ENCODE results near the gene SUSD1. TPM values are rescaled to one million over a fixed set of nuclear protein-coding genes. Genes with fewer than 3 reads are reported as not detected.

The SUSD1 gene
- total RNA-seq, 1 donor from 2014 or later: 7.6 TPM

GRCh38 chr9:112015736-112016135, 159.4 kb downstream of the SUSD1 start:
- H3K27ac Mint-ChIP-seq: no peak overlapping the region
- peaks cover 22% of the 10 kb centered on the region for H3K4me1 Mint-ChIP-seq (ENCODE audit: low read depth)
- H3K36me3 Mint-ChIP-seq (ENCODE audit: low read depth): no peaks in the 10 kb centered on the region
- peaks cover 32% of the 10 kb centered on the region for H3K27me3 Mint-ChIP-seq (ENCODE audit: low read depth)
- no peaks in the 10 kb centered on the region for H3K9me3 Mint-ChIP-seq
- intact Hi-C loops (cut with micrococcal nuclease): no loop called here
- H3K4me3 Mint-ChIP-seq (ENCODE audit: low read depth): no peak overlapping the region
- DNase-seq (ENCODE audit: low spot score): no peak

DNA sequence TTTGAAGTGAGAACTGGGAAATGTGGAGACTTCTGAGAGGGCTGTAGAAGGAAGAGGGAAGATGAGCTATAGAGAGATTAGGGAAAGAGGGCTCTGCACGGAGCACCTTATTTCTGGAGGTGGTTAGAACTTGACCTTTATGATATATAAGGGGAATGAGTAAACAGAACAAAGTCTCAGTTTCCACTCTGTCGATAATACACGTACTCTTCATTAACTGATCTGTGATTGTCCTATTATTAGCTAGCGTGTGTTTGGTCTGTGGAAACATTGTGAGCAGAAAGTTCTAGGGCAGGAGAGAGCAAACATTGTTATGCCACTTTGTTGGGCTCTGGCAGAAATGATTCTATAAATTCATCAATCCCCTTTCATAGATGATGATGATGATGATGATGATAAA, 159.9 kb downstream of the SUSD1 start:
- H3K4me1 Mint-ChIP-seq (ENCODE audit: low read depth): peaks cover 20% of the 10 kb centered on the region
- no peak for DNase-seq (ENCODE audit: low spot score)
- H3K9me3 Mint-ChIP-seq: no peaks in the 10 kb centered on the region
- intact Hi-C loops (cut with micrococcal nuclease): no loop called here
- H3K36me3 Mint-ChIP-seq (ENCODE audit: low read depth): no peaks in the 10 kb centered on the region
- H3K27me3 Mint-ChIP-seq (ENCODE audit: low read depth): peaks cover 35% of the 10 kb centered on the region
- no peak overlapping the region for H3K4me3 Mint-ChIP-seq (ENCODE audit: low read depth)
- H3K27ac Mint-ChIP-seq: no peak overlapping the region

GRCh38 chr9:112013266-112013665, 161.8 kb downstream of the SUSD1 start:
- Mint-ChIP-seq H3K4me3 (ENCODE audit: low read depth) (no peak overlapping the region), H3K27ac (no peak overlapping the region), H3K4me1 (ENCODE audit: low read depth) (peaks cover 18% of the 10 kb centered on the region), H3K9me3 (no peaks in the 10 kb centered on the region), H3K27me3 (ENCODE audit: low read depth) (peaks cover 41% of the 10 kb centered on the region), H3K36me3 (ENCODE audit: low read depth) (no peaks in the 10 kb centered on the region)
- no peak for DNase-seq (ENCODE audit: low spot score)
- intact Hi-C loops (cut with micrococcal nuclease): loop anchor here (2.0 kb wide), 1 partner anchor 16 kb away; no protein-coding TSS in a partner anchor

DNA sequence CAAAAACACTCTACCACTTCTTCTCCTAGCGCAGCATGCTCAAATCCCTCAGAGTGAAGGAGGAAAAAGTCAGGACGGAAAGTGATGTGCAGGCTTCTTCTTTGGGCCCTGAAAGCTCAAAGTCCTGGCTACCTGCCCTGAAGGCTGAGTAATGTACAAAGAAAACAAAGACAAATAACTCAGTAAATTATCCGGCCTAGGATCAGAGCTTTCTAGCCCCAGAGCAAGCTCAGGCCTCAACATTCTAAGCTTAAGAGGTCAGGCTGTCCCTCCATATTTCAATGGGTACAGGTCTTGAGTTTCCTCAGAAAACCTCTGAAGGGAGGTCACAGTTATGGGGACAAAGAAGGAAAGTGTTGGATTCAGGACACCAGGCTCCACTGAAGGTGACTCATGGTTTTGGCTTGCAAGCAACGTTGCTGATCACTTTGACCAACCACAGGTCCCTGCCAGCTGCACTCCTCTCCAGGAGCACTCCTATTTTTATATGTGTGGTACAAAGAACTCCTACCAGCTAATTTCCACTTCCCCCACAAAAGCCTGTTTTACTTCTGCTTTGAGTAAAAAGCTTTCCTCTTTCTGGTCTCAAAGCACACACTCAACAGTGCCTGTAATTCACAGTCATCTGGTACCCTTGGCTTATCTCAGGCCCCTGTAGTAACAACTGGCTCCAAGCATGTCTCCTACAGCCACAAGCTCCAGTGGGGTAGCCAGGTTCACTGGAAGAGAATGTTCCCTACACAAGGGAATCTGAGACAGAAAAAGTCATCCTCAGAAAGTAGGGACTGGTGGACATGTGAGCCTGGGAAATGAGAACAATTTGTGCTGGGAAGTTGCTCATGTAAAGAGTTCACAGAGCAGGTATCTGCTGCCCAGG, 162.8 kb downstream of the SUSD1 start:
- Mint-ChIP-seq H3K36me3 (ENCODE audit: low read depth) (no peaks in the 10 kb centered on the region), H3K27me3 (ENCODE audit: low read depth) (peaks cover 49% of the 10 kb centered on the region), H3K27ac (no peak overlapping the region), H3K9me3 (no peaks in the 10 kb centered on the region), H3K4me3 (ENCODE audit: low read depth) (no peak overlapping the region), H3K4me1 (ENCODE audit: low read depth) (peaks cover 22% of the 10 kb centered on the region)
- DNase-seq (ENCODE audit: low spot score): no peak
- intact Hi-C loops (cut with micrococcal nuclease): loop anchor here (1.0 to 2.0 kb wide), 4 partner anchors 17 to 96 kb away; no protein-coding TSS in a partner anchor

GRCh38 chr9:112011051-112011620, 164.0 kb downstream of the SUSD1 start:
- Mint-ChIP-seq H3K9me3 (no peaks in the 10 kb centered on the region), H3K27me3 (ENCODE audit: low read depth) (peaks cover 40% of the 10 kb centered on the region), H3K36me3 (ENCODE audit: low read depth) (no peaks in the 10 kb centered on the region), H3K4me3 (ENCODE audit: low read depth) (no peak overlapping the region), H3K27ac (no peak overlapping the region), H3K4me1 (ENCODE audit: low read depth) (peaks cover 22% of the 10 kb centered on the region)
- intact Hi-C loops (cut with micrococcal nuclease): no loop called here
- DNase-seq (ENCODE audit: low spot score): no peak

GRCh38 chr9:112010537-112010936, 164.6 kb downstream of the SUSD1 start:
- Mint-ChIP-seq H3K4me3 (ENCODE audit: low read depth) (no peak overlapping the region), H3K4me1 (ENCODE audit: low read depth) (peaks cover 22% of the 10 kb centered on the region), H3K36me3 (ENCODE audit: low read depth) (no peaks in the 10 kb centered on the region), H3K9me3 (no peaks in the 10 kb centered on the region), H3K27me3 (ENCODE audit: low read depth) (peaks cover 38% of the 10 kb centered on the region), H3K27ac (no peak overlapping the region)
- intact Hi-C loops (cut with micrococcal nuclease): no loop called here
- no peak for DNase-seq (ENCODE audit: low spot score)

DNA sequence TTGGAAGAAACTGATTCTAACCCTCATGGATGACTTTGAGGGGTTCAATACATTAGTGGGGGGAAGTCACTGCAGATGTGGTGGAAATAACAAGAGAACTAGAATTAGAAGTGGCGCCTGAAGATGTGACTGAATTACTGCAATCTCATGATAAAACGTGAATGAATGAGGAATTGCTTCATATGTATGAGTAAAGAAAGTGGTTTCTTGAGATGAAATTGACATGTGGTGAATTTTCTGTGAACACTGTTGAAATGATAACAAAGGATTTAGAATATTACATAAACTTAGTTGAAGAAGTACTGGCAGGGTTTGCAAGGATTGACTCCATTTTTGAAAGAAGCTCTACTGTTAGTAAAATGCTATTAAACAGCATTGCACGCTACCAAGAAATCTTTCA, 165.4 kb downstream of the SUSD1 start:
- H3K36me3 Mint-ChIP-seq (ENCODE audit: low read depth): no peaks in the 10 kb centered on the region
- no peaks in the 10 kb centered on the region for H3K9me3 Mint-ChIP-seq
- DNase-seq (ENCODE audit: low spot score): no peak
- intact Hi-C loops (cut with micrococcal nuclease): no loop called here
- no peak overlapping the region for H3K27ac Mint-ChIP-seq
- no peak overlapping the region for H3K4me3 Mint-ChIP-seq (ENCODE audit: low read depth)
- peaks cover 29% of the 10 kb centered on the region for H3K27me3 Mint-ChIP-seq (ENCODE audit: low read depth)
- peaks cover 24% of the 10 kb centered on the region for H3K4me1 Mint-ChIP-seq (ENCODE audit: low read depth)

- Mint-ChIP-seq H3K27me3 (ENCODE audit: low read depth) (peaks cover 24% of the 10 kb centered on the region), H3K9me3 (no peaks in the 10 kb centered on the region), H3K27ac (no peak overlapping the region), H3K36me3 (ENCODE audit: low read depth) (no peaks in the 10 kb centered on the region), H3K4me3 (ENCODE audit: low read depth) (no peak overlapping the region), H3K4me1 (ENCODE audit: low read depth) (peaks cover 19% of the 10 kb centered on the region)
- DNase-seq (ENCODE audit: low spot score): no peak
- intact Hi-C loops (cut with micrococcal nuclease): no loop called here
These were observed 167.4 kb downstream of the SUSD1 start for GRCh38 chr9:112007575-112008240.

GRCh38 chr9:112006361-112007020, 168.6 kb downstream of the SUSD1 start:
- intact Hi-C loops (cut with micrococcal nuclease): no loop called here
- no peaks in the 10 kb centered on the region for H3K36me3 Mint-ChIP-seq (ENCODE audit: low read depth)
- peaks cover 8% of the 10 kb centered on the region for H3K4me1 Mint-ChIP-seq (ENCODE audit: low read depth)
- no peaks in the 10 kb centered on the region for H3K9me3 Mint-ChIP-seq
- peaks cover 24% of the 10 kb centered on the region for H3K27me3 Mint-ChIP-seq (ENCODE audit: low read depth)
- H3K27ac Mint-ChIP-seq: no peak overlapping the region
- no peak for DNase-seq (ENCODE audit: low spot score)
- no peak overlapping the region for H3K4me3 Mint-ChIP-seq (ENCODE audit: low read depth)

- Mint-ChIP-seq H3K36me3 (ENCODE audit: low read depth) (no peaks in the 10 kb centered on the region), H3K27me3 (ENCODE audit: low read depth) (peaks cover 24% of the 10 kb centered on the region), H3K4me1 (ENCODE audit: low read depth) (peaks cover 8% of the 10 kb centered on the region), H3K27ac (no peak overlapping the region), H3K9me3 (no peaks in the 10 kb centered on the region), H3K4me3 (ENCODE audit: low read depth) (no peak overlapping the region)
- no peak for DNase-seq (ENCODE audit: low spot score)
- intact Hi-C loops (cut with micrococcal nuclease): no loop called here
These were observed 169.2 kb downstream of the SUSD1 start for GRCh38 chr9:112005939-112006338.

GRCh38 chr9:112003538-112003937, 171.6 kb downstream of the SUSD1 start:
- no peak overlapping the region for H3K4me3 Mint-ChIP-seq (ENCODE audit: low read depth)
- peaks cover 15% of the 10 kb centered on the region for H3K27me3 Mint-ChIP-seq (ENCODE audit: low read depth)
- H3K27ac Mint-ChIP-seq: no peak overlapping the region
- no peaks in the 10 kb centered on the region for H3K9me3 Mint-ChIP-seq
- no peak for DNase-seq (ENCODE audit: low spot score)
- intact Hi-C loops (cut with micrococcal nuclease): no loop called here
- peaks cover 8% of the 10 kb centered on the region for H3K4me1 Mint-ChIP-seq (ENCODE audit: low read depth)
- no peaks in the 10 kb centered on the region for H3K36me3 Mint-ChIP-seq (ENCODE audit: low read depth)

DNA sequence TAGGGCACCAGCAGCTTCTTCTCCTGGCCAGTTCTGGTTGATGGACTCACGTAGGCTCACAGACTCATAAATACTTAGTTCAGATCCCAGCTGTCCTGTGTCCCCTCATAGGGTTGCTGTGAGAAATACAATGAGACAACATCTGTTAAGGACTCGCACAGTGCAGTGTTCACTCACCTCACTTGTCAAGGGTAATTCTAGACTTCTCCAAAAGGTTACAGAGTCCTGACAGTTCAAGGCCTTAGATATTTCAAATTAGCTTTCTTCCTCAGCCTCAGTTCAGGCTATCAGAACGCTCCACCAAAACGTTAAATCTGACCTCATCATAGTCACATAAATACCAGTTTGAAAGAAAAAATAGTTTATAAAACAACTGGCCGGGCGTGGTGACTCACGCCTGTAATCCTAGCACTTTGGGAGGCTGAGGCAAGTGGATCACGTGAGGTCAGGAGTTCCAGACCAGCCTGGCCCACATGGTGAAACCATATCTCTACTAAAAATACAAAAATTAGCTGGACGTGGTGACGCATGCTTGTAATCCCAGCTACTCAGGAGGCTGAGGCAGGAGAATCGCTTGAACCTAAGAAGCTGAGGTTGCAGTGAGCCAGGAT, 172.1 kb downstream of the SUSD1 start:
- intact Hi-C loops (cut with micrococcal nuclease): no loop called here

More for the DNA sequence above, 172.1 kb downstream of the SUSD1 start:
- Mint-ChIP-seq H3K27ac (no peak overlapping the region), H3K4me1 (ENCODE audit: low read depth) (peaks cover 8% of the 10 kb centered on the region), H3K27me3 (ENCODE audit: low read depth) (peaks cover 17% of the 10 kb centered on the region), H3K4me3 (ENCODE audit: low read depth) (no peak overlapping the region), H3K9me3 (no peaks in the 10 kb centered on the region), H3K36me3 (ENCODE audit: low read depth) (no peaks in the 10 kb centered on the region)
- no peak for DNase-seq (ENCODE audit: low spot score)

Measured in activated T-helper 2 cell treated with anti-CD3 and anti-CD28 coated beads, Interferon-gamma antibody, Interleukin-2, Interleukin-4, amounts not matched to agents 10 μg/mL and 5 μg/mL and 100 μg/mL, durations not matched to agents 14 hours and 24 hours and 36 hours (primary cell).